ENCODE measurements around the gene ARF6.
A peak's percentile ranks its signal among the peaks of the same experiment; 100 is the strongest.

ARF6 gene

DNA sequence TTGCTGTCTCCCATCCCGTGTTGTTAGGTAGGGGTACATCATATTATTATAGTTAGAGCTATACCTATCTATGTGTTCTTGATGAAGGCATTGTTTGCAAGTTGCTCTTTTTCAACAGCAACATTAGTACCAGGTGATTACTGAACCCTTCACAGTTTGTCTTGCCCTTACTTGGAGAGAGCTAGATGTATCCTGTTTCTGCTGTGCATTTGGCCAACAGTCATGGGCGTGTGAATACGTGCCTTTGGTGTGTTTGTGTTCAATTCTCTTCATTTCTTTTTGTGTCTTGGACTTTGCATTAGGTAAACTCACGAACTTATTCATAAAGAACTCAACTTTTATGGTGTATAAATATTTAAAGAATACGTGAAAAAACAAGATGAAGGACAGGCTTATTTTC, 14.3 kb downstream of the ARF6 start:
- intact Hi-C loops (cut with DNase I; ENCODE audit: low total_unique reads), result no loop called here
- Histone ChIP-seq H3K9me3 (no peaks in the 10 kb centered on the region), H3K36me3 (no peaks in the 10 kb centered on the region), H3K4me1 (peaks cover 0 to 11% (median 7%) of the 10 kb centered on the region in 4 donors), H3K27ac (peak overlapping the region in 1 of 2 donors; percentile 47), H3K4me3 (no peak overlapping the region), H3K27me3 (no peaks in the 10 kb centered on the region)
- no peak for DNase-seq
- TF ChIP-seq, protein P1, sequence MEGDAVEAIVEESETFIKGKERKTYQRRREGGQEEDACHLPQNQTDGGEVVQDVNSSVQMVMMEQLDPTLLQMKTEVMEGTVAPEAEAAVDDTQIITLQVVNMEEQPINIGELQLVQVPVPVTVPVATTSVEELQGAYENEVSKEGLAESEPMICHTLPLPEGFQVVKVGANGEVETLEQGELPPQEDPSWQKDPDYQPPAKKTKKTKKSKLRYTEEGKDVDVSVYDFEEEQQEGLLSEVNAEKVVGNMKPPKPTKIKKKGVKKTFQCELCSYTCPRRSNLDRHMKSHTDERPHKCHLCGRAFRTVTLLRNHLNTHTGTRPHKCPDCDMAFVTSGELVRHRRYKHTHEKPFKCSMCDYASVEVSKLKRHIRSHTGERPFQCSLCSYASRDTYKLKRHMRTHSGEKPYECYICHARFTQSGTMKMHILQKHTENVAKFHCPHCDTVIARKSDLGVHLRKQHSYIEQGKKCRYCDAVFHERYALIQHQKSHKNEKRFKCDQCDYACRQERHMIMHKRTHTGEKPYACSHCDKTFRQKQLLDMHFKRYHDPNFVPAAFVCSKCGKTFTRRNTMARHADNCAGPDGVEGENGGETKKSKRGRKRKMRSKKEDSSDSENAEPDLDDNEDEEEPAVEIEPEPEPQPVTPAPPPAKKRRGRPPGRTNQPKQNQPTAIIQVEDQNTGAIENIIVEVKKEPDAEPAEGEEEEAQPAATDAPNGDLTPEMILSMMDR (IDR thresholded peaks at IDR 0.05), result no peak

DNA sequence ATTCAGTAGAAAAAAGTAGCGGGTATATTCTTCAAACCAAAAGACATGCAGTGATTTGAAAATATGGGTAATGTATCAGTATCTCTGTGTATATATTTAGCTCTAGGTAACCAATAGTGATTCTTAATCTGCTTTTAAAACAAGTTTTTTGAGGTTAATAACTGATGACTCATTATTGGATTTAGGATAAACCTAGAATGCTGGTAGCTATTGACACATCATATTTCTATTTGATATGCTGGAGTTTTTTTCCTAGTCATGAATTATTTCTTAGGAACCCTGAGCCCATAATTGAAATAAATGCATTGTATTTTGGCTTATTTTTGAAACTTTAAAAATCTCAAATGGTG, 15.5 kb downstream of the ARF6 start:
- intact Hi-C loops (cut with DNase I; ENCODE audit: low total_unique reads), result no loop called here
- Histone ChIP-seq H3K4me1 (peaks cover 0 to 11% (median 7%) of the 10 kb centered on the region in 4 donors), H3K4me3 (no peak overlapping the region), H3K36me3 (no peaks in the 10 kb centered on the region), H3K27ac (peak overlapping the region; percentile 25 to 47), H3K9me3 (no peaks in the 10 kb centered on the region), H3K27me3 (no peaks in the 10 kb centered on the region)
- TF ChIP-seq, protein P1 (IDR thresholded peaks at IDR 0.05), result no peak
- DNase-seq, result no peak

DNA sequence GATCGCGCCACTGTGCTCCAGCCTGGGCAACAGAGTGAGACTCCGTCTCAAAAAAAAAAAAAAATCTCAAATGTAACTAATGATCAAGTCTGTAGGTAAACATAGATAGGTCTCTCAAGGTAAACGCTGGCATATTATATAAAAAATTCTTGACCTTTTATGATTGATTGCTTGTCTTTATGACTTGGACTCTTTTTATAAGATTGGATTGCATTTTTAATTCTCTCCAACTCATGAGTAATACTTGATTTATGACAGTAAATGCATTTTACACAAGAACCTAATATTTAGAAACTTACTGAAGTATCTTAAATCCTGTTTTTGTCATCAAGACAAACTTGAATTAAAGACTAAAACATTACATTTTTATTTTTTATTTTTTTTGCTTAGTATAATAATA, 16.1 kb downstream of the ARF6 start:
- DNase-seq, result no peak
- Histone ChIP-seq H3K4me3 (no peak overlapping the region), H3K4me1 (peaks cover 0 to 11% (median 7%) of the 10 kb centered on the region in 4 donors), H3K9me3 (no peaks in the 10 kb centered on the region), H3K36me3 (no peaks in the 10 kb centered on the region), H3K27me3 (no peaks in the 10 kb centered on the region), H3K27ac (no peak overlapping the region)
- intact Hi-C loops (cut with DNase I; ENCODE audit: low total_unique reads), result no loop called here
- TF ChIP-seq, protein P1 (IDR thresholded peaks at IDR 0.05), result no peak

DNA sequence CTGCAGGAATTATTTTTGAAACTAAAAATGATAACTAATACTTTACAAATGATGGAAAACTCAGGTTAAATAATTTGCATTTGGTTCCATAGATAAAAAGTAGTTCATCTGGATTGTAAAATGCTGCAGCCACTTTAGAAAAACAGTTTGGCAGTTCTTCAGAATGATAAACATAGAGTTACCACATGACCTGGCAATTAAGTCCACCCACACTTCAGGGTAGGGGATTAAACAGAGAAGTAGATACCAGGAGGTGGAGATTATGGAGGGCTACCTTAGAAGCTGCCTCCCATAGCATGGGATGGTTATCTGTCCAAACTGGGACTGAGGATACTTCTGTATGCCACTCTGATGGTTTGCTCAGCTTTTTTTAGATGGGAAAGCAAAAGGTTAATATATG, 22.2 kb downstream of the ARF6 start:
- DNase-seq, result no peak
- no peaks in the 10 kb centered on the region for H3K9me3 ChIP-seq
- no peak overlapping the region for H3K27ac ChIP-seq
- intact Hi-C loops (cut with DNase I; ENCODE audit: low total_unique reads), result no loop called here
- peaks cover 0 to 7% (median 5%) of the 10 kb centered on the region in 4 donors for H3K4me1 ChIP-seq
- TF ChIP-seq, protein P1 (IDR thresholded peaks at IDR 0.05), result no peak
- H3K27me3 ChIP-seq, result no peaks in the 10 kb centered on the region
- H3K4me3 ChIP-seq, result no peak overlapping the region
- H3K36me3 ChIP-seq, result no peaks in the 10 kb centered on the region

DNA sequence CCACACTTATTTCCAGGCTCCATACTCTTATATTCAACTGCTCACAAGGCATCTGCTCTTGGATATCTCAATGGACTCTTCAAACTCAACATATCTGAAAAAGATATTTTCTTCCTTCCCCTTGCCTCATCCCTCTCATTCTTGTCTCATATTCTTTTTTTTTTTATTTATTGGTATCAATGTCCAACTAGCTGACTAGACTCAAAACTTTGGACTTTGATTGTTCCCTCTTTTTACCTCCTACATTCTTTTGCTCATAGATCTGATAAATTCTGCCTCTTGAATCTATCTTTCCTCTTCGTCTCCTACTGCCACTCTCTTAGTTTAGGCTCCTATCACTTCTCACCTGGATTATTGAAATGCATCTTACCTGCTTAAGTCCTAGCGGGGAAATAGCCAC, 25.8 kb downstream of the ARF6 start:
- no peak for DNase-seq
- no peaks in the 10 kb centered on the region for H3K27me3 ChIP-seq
- intact Hi-C loops (cut with DNase I; ENCODE audit: low total_unique reads), result no loop called here
- no peaks in the 10 kb centered on the region for H3K4me1 ChIP-seq
- TF ChIP-seq, protein P1 (IDR thresholded peaks at IDR 0.05), result no peak
- H3K4me3 ChIP-seq, result no peak overlapping the region
- H3K9me3 ChIP-seq, result no peaks in the 10 kb centered on the region
- no peak overlapping the region for H3K27ac ChIP-seq
- H3K36me3 ChIP-seq, result no peaks in the 10 kb centered on the region

Data from tibial artery (tissue), 4 donors.